Measurements from ENCODE around the gene MECR. TPM values are rescaled to one million over a fixed set of nuclear protein-coding genes. Genes with fewer than 3 reads are reported as not detected.
"Not testable (repeated sequence)": the region's sequence is repeated elsewhere in the genome, so short reads cannot be mapped to it uniquely, and the experiment has no call there.

The MECR gene
- polyA plus RNA-seq, 1 donor (not counting 4 experiments of a cell fraction or from before 2014, with no cell fraction given), result 20.7 TPM

GRCh38 chr1:29156543-29157268, 74.0 kb downstream of the MECR start:
- Histone ChIP-seq H3K9ac (ENCODE audit: control insufficient read depth, extremely low read depth, insufficient read depth, low read length) (no peak overlapping the region), H3K9me1 (ENCODE audit: control insufficient read depth, extremely low read depth, insufficient read depth, low read length) (no peaks in the 10 kb centered on the region), H3K27ac (ENCODE audit: control insufficient read depth, insufficient read depth, low read length) (no peak overlapping the region), H3K4me1 (ENCODE audit: control insufficient read depth, extremely low read depth, insufficient read depth, low read length) (no peaks in the 10 kb centered on the region), H3K79me2 (ENCODE audit: control insufficient read depth, insufficient read depth, low read length) (peaks cover 41% of the 10 kb centered on the region), H3K9me3 (ENCODE audit: control insufficient read depth, low read depth, low read length) (no peaks in the 10 kb centered on the region), H3K4me3 (ENCODE audit: control insufficient read depth in 2 of 3, extremely low read depth in 1 of 3, insufficient read depth in 2 of 3, low read depth in 1 of 3, low read length in 3 of 3) (no peak overlapping the region), H3K27me3 (ENCODE audit: control insufficient read depth, extremely low read depth, insufficient read depth, low read length) (no peaks in the 10 kb centered on the region), H3K4me2 (ENCODE audit: control insufficient read depth, extremely low read depth, insufficient read depth, low read depth, low read length) (no peak overlapping the region), H2AFZ (ENCODE audit: control insufficient read depth, low read length) (no peak overlapping the region), H4K20me1 (ENCODE audit: control insufficient read depth, extremely low read depth, insufficient read depth, low read length) (no peaks in the 10 kb centered on the region), H3K36me3 (ENCODE audit: control insufficient read depth in 2 of 2, extremely low read depth in 1 of 2, insufficient read depth in 2 of 2, low read length in 2 of 2) (peaks cover 24 to 38% of the 10 kb centered on the region in 2 experiments)
- FAIRE-seq, result peak; percentile 36
- dilution Hi-C loops (cut with MboI; ENCODE audit: extremely low pct_ligation_motif_present, low sequenced_read_pairs), result no loop called here
- DNase-seq (ENCODE audit: low read depth, low spot score), result no peak
- TF ChIP-seq CTCF (optimal IDR thresholded peaks at IDR 0.05 in 1 of 3, IDR thresholded peaks at IDR 0.05 in 1 of 3, conservative IDR thresholded peaks at IDR 0.05 in 1 of 3; ENCODE audit: extremely low read depth in 1 of 3, insufficient read depth in 2 of 3, low read length in 3 of 3) (no peak), EZH2 (IDR thresholded peaks at IDR 0.05; ENCODE audit: low read length) (no peak)

GRCh38 chr1:29152046-29152805, 78.5 kb downstream of the MECR start:
- no peak overlapping the region for H2AFZ ChIP-seq (ENCODE audit: control insufficient read depth, low read length)
- H3K27ac ChIP-seq (ENCODE audit: control insufficient read depth, insufficient read depth, low read length), result no peak overlapping the region
- H3K4me2 ChIP-seq (ENCODE audit: control insufficient read depth, extremely low read depth, insufficient read depth, low read depth, low read length), result no peak overlapping the region
- H3K9me1 ChIP-seq (ENCODE audit: control insufficient read depth, extremely low read depth, insufficient read depth, low read length), result no peaks in the 10 kb centered on the region
- FAIRE-seq, result no peak
- dilution Hi-C loops (cut with MboI; ENCODE audit: extremely low pct_ligation_motif_present, low sequenced_read_pairs), result no loop called here
- no peaks in the 10 kb centered on the region for H4K20me1 ChIP-seq (ENCODE audit: control insufficient read depth, extremely low read depth, insufficient read depth, low read length)
- no peaks in the 10 kb centered on the region for H3K4me1 ChIP-seq (ENCODE audit: control insufficient read depth, extremely low read depth, insufficient read depth, low read length)
- no peak for DNase-seq (ENCODE audit: low read depth, low spot score)
- H3K9me3 ChIP-seq (ENCODE audit: control insufficient read depth, low read depth, low read length), result no peaks in the 10 kb centered on the region
- H3K36me3 ChIP-seq (ENCODE audit: control insufficient read depth in 2 of 2, extremely low read depth in 1 of 2, insufficient read depth in 2 of 2, low read length in 2 of 2), result peaks cover 26 to 58% of the 10 kb centered on the region in 2 experiments
- H3K79me2 ChIP-seq (ENCODE audit: control insufficient read depth, insufficient read depth, low read length), result peaks cover 17% of the 10 kb centered on the region
- H3K4me3 ChIP-seq (ENCODE audit: control insufficient read depth in 2 of 3, extremely low read depth in 1 of 3, insufficient read depth in 2 of 3, low read depth in 1 of 3, low read length in 3 of 3), result no peak overlapping the region
- H3K27me3 ChIP-seq (ENCODE audit: control insufficient read depth, extremely low read depth, insufficient read depth, low read length), result no peaks in the 10 kb centered on the region
- no peak overlapping the region for H3K9ac ChIP-seq (ENCODE audit: control insufficient read depth, extremely low read depth, insufficient read depth, low read length)
- TF ChIP-seq EZH2 (IDR thresholded peaks at IDR 0.05; ENCODE audit: low read length) (no peak), CTCF (optimal IDR thresholded peaks at IDR 0.05 in 1 of 3, IDR thresholded peaks at IDR 0.05 in 1 of 3, conservative IDR thresholded peaks at IDR 0.05 in 1 of 3; ENCODE audit: extremely low read depth in 1 of 3, insufficient read depth in 2 of 3, low read length in 3 of 3) (no peak)

- FAIRE-seq; DNase-seq (ENCODE audit: low read depth, low spot score); dilution Hi-C loops (cut with MboI; ENCODE audit: extremely low pct_ligation_motif_present, low sequenced_read_pairs): not testable (repeated sequence)
Observed at GRCh38 chr1:29150346-29150745, 80.4 kb downstream of the MECR start.

More at GRCh38 chr1:29150346-29150745, 80.4 kb downstream of the MECR start:
- not testable (repeated sequence) for H2AFZ ChIP-seq (ENCODE audit: control insufficient read depth, low read length); H3K9me3 ChIP-seq (ENCODE audit: control insufficient read depth, low read depth, low read length); H3K27ac ChIP-seq (ENCODE audit: control insufficient read depth, insufficient read depth, low read length); H3K4me2 ChIP-seq (ENCODE audit: control insufficient read depth, extremely low read depth, insufficient read depth, low read depth, low read length); H4K20me1 ChIP-seq (ENCODE audit: control insufficient read depth, extremely low read depth, insufficient read depth, low read length); H3K27me3 ChIP-seq (ENCODE audit: control insufficient read depth, extremely low read depth, insufficient read depth, low read length); H3K4me3 ChIP-seq (ENCODE audit: control insufficient read depth in 2 of 3, extremely low read depth in 1 of 3, insufficient read depth in 2 of 3, low read depth in 1 of 3, low read length in 3 of 3); H3K79me2 ChIP-seq (ENCODE audit: control insufficient read depth, insufficient read depth, low read length); H3K9ac ChIP-seq (ENCODE audit: control insufficient read depth, extremely low read depth, insufficient read depth, low read length); H3K9me1 ChIP-seq (ENCODE audit: control insufficient read depth, extremely low read depth, insufficient read depth, low read length); H3K4me1 ChIP-seq (ENCODE audit: control insufficient read depth, extremely low read depth, insufficient read depth, low read length)
- peaks cover 18 to 61% of the 10 kb centered on the region in 2 experiments for H3K36me3 ChIP-seq (ENCODE audit: control insufficient read depth in 2 of 2, extremely low read depth in 1 of 2, insufficient read depth in 2 of 2, low read length in 2 of 2)

Measured in keratinocyte (primary cell).